ENCODE results near the gene LEMD1.
"Not testable (repeated sequence)": the region's sequence is repeated elsewhere in the genome, so short reads cannot be mapped to it uniquely, and the experiment has no call there.

The LEMD1 gene

DNA sequence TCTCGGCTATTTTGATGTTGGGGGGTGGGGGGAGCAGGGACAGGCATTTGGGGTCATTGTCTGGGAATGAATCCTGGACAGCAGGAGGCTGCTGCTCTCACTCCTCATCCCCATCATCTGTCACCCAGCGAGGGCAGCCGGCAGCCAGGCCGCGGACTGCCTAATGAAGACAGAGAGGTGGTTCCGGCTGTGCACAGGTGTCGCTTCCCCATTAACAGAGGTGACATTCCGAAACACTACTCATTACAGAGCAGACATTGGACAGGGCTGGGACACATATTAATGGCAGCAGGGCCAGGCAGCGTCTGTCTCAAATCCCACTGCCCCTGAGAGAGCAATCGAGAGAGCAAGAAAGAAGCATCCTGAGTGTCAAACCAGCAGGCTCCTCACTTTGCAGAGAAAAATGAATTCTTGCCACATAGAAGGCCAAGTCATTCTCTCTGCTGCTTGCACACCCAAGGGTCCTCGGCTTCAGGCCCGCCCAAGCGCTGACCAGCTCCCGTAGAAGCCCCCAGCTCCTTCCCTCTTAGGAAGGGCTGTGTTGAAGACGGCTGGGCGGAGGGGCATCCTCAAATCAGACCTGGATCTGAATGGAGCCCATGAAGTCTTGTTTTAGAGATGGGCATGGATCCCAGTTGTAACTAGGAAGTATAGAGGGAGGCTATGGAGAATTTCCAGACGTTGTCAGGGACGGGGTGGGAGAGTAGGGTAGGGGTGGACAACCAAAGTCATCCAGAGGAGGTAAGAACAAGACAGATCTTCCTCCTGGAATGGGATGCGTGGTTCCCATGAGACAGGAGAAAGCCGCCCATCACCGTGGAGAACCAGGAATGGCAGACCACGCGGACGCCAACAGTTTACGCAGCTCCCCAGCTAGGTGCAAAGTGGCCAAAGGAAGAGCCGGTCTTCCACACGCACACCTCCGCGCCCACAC is 8.2 kb upstream of the LEMD1 start:
- DNase-seq (ENCODE audit: low read depth, low spot score): no peak

DNA sequence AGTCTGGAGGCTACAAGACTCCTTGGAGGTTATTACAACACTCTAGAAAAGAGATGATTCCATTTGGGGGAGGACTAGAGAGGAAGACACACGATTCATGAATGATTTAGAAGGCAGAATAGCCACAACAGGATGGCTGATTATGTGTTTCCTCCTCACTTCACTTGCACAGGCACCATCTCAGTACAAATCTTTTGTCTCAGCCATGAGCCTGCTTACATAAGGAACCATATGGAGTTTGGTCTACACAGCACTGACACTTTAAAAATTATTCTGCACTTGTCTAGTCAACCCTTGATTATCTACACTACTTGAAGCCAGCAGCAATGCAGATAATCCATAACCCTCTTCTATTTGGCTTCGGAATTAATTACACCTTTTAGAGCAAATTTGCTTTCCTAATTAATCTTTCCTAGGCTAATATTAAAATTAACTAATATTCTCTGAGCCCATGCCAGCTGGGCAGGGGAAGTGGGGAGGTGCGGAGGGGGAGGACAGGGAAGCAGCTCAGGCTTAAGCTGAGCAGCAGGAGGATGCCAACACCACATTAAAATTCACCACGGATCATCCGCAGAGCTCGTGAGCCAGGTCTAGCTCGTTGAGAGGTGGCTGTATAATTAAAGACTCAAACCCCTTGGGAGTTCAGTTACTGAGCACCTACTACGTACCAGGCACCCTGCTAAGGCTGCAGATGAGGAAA is 3.2 kb upstream of the LEMD1 start:
- no peak for DNase-seq (ENCODE audit: low read depth, low spot score)

DNA sequence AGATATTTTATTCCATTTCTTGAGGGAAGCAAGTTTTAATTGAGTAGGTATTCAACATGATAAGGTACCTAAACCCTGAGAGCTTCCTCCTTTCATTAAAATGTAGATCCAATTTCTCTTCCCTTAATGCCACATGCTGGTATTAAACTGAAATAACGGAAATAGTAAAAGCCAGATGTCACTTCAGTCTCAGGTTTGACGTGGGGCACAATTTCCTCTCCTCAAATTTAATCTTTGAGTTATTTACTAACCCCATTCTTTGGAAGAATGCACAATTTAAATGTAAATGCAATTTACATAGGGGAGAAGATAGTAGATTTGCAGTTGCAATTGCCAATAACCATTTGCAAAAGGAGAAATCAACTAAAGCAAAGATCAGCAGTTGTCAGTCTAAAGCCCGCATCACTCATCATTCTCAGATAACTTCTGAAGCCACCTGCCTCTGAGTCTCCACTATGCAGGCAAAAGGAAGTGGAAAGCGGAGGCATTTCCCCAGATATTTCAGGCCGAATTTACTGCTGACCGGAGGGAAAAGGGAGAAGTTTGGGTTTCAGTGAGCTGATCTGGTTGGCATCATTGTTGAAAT is 2.1 kb upstream of the LEMD1 start:
- DNase-seq (ENCODE audit: low read depth, low spot score): no peak

DNA sequence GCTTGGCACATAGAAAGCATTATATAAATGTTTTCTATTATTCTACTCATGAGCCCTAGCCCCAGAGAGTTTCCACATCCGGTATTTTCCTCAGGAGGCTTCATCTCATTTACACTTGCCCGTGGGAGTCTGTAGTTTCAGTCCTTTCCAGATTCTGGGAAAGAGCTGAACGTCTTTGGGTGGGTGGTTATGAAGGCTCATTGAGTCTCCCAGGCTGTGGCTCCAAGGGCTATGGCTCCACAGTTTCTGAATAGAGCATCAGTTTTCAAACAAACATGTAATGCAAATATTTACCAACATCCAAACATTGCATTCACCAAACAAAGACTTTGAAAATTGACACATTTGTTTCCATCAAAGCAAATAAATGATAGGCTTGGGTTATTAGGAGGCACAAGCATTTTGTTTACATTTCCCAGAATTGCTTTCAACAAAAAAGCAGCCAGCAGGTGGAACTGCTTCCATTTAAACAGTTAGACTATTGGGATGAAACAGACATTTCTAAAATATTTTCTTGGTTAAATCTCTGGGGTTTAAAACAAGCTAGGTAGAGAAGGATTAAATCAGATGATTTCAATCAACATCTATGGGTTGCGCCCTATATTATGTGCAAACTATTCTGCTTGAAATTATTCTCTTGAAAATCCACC is 1.3 kb upstream of the LEMD1 start:
- no peak for DNase-seq (ENCODE audit: low read depth, low spot score)

DNA sequence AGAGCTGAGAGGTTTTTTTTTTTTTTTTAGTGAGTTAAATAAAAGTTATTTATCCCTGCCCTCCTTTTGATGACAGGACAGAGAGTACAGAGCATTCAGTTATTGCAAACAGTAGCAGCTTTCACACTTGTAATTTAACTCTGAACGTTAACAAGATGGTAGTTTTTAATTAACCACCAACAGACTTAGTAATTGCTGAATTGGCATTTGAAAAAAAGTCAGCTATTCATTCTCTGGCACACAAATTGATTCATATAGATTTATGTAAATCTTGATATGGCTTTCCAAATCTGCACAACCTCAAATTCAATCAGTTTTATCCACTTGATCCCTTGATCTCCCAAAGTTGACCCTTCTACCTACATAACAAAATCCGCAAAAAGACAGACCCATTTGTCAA is 918 bp downstream of the LEMD1 start:
- DNase-seq (ENCODE audit: low read depth, low spot score): no peak

DNA sequence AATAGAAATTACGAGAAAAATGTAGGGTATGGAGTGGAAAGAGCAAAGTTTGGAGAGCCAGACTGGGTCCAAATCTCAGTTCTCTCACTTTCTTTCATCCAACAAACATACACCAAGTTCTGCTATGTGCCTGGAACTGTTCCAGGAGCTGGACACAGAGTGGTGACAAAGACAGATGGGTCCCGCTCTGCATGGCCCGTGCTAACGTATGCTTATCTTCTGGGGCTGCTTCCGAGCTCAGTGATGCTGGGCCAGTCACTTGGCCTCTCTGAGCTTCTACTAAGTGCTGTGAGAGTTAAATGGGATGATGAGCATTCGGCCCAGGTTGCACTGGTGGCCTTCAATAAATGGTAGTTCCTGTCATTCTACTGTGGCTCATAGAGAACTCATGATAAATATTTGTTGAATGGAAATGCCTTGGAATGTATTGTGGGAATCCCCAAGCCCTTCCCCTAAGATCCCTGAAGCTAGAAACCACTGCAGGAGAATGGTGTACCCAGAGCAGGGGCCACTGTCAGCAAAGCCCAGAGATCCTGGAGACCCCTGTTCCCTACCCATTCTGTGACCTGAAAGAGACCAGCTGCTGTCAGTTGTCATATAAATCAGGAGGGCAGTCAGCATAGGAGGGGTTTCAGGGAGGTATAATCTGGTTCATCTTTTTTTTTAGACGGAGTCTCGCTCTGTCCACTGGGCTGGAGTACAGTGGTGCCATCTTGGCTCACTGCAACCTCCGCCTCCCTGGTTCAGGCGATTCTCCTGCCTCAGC is 3.8 kb downstream of the LEMD1 start:
- DNase-seq (ENCODE audit: low read depth, low spot score): no peak

DNA sequence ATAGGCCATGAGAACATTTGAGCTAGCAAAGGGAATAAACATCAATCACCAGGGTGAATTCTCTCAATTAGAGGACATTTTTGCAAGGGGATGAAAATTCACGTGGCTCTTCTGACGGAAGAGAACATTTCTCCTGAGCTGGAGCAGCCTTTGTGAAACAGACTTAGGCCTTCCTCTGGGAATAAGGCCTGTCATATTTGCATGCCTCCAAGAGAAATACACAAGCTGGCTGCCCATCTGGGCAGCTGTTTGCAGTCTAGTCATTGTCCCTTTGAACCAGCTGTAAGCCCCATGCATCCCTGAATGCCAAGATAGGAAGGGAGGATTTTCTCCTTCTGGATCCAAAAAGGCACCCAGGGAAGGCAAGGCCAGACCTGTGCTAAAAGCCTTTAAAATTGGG is 5.5 kb downstream of the LEMD1 start:
- DNase-seq (ENCODE audit: low read depth, low spot score): no peak

DNA sequence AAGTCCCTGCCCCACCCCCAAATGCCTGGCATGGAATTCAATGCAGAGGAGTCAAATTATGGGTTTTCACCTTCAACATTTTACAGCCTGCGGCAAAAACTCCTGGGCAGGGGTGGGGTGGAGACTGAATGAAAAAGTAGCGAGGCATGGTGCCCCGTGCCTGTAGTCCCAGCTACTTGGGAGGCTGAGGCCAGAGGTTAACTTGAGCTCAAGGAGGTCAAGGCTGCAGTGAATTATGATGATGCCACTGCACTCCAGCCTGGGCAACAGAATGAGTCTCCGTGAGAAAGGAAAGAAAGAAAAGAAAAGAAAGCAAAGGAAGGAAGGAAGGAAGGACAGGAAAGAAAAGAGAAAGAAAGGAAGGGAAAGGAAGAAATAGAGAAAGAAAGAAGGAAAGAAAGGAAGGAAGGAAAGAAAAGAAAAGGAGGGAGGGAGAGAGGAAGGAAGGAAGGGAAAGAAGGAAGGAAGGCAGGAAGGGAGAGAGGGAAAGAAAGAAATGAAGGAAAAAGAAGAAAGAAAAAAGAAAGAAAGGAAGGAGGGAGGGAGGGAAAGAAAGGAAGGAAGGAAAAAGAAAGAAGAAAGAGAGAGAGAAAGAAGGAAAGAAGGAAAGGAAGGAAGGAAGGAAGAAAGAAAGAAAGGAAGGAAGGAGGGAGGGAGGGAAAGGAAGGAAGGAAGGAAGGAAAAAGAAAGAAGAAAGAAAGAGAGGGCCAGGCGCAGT is 11.1 kb downstream of the LEMD1 start:
- no peak for DNase-seq (ENCODE audit: low read depth, low spot score)

DNA sequence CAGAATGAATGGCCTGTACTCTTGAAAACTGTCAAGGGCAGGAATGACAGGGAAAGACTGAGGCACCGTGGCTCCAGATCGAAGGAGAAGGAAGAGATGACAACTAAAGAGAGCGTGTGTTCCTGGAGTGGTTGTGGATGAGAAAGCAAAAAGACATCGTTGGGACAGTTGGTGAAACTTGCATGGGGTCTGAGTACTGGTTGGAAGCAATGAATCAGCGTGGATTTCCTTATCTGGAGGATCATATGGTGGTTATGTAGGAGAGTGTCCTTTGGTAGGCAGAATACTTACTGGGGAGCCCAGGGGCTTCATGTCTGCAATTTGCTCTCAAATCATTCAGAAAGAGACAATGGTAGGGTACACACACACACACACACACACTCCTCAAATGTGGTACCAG is 13.9 kb downstream of the LEMD1 start:
- no peak for DNase-seq (ENCODE audit: low read depth, low spot score)

DNA sequence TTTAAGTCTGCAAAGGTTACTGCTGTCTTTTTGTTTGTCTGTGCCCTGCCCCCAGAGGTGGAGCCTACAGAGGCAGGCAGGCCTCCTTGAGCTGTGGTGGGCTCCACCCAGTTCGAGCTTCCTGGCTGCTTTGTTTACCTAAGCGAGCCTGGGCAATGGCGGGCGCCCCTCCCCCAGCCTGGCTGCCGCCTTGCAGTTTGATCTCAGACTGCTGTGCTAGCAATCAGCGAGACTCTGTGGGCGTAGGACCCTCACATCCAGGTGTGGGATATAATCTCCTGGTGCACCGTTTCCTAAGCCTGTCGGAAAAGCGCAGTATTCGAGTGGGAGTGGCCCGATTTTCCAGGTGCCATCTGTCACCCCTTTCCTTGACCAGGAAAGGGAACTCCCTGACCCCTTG is 15.6 kb downstream of the LEMD1 start:
- not testable (repeated sequence) for DNase-seq (ENCODE audit: low read depth, low spot score)

DNA sequence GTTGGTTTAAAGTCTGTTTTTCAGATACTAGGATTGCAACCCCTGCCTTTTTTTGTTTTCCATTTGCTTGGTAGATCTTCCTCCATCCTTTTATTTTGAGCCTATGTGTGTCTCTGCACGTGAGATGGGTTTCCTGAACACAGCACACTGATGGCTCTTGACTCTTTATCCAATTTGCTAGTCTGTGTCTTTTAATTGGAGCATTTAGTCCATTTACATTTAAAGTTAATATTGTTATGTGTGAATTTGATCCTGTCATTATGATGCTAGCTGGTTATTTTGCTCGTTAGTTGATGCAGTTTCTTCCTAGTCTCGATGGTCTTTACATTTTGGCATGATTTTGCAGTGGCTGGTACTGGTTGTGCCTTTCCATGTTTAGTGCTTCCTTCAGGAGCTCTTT is 17.4 kb downstream of the LEMD1 start:
- not testable (repeated sequence) for DNase-seq (ENCODE audit: low read depth, low spot score)

DNA sequence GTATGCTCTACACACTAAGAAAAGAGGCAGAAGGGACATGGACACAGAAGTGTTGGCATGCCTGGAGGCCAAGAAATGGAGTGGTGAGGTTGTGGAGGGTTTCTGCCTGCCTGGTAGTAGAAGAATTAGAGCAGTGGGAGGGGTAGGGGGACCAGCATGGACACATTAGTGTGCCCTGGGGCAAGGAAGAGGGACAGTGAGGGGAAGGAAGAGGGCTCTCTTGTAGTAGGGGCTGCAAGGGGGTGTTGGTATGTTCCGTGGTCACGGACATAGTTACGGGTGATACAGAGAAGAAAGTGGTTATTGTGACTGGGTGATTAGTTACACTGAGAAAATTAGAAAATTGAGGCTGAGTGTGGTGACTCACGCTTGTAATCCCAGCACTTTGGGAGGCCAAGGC is 23.3 kb downstream of the LEMD1 start:
- no peak for DNase-seq (ENCODE audit: low read depth, low spot score)

DNA sequence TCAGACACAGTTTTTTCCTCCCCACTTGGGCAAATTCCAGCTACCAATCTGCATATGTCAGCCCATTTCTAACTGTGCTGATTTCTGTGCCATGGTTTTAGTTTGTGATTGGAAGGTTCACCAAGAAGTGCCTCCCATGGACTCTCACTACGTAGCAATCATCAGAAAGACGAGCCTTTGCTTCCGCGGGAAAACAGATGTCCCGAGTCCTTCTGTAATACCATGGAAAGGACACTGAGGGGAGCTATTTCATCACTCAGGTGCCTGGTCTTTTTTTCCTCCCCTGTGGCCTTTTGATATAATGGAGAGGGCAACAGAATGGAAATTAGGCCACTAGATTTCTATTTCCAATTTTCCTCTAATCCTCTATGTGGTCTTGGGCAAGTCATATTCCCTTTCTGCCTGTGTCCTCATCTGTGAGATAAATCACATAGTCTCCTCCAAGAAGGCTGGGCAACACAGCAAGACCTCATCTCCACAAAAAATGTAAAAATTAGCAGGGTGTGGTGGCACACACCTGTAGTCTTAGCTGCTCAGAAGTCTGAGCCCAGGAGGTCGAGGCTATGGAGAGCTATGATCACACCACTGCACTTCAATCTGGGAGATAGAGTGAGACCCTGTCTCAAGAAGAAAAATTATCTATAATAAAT is 24.8 kb downstream of the LEMD1 start:
- DNase-seq (ENCODE audit: low read depth, low spot score): no peak

DNA sequence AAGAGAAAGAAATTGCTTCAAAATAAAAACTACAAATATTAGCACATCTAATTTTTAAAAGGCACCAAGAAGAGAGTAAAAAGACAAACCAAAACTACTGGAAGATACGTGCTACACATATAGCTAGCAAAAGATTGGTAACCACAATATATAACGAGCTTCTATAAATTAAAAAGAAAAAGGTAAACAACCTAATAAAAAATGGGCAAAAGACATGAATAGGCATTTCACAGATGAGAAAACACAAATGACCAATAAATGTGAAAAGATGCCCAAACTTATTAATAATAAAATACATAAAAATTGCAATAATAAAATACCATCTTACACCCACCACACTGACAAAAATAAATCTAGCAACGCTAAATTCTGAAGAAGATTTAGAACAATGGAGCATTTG is 26.2 kb downstream of the LEMD1 start:
- no peak for DNase-seq (ENCODE audit: low read depth, low spot score)

DNA sequence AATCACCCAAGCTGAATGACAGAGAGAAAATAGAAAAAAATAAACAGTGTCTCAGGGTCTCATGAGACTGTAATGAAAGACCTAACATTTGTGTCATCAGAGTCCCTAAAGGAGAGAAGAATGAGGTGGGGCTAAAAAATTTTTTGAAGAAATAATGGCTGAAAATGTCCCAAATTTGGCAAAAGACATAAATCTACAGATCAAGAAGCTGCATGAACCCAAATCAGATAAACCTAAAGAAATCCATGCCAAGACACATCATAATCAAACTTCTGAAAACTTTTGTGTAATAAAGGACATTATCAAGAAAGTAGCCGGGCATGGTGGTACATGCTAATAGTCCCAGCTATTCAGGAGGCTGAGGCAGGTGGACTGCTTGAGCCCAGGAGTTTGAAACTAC is 29.2 kb downstream of the LEMD1 start:
- no peak for DNase-seq (ENCODE audit: low read depth, low spot score)

DNA sequence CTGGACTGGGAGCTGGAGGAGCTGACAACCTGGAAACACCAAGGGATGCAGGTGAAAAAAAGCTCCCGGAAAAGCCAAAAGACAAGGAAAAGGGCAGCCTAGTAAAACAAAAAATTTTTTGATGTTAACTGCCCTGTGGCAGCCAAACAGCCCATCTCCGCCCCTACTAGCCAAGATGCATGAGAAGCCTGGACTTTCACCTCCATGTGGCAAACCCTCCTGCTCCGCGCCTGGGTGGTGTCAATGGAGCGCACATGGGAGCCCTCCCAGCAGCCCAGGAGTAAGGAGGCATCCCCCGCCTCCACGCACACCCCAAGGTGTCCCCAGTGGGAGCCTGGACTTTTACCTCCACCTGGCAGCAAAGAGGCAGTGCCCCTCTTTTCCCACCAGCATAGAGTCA is 30.5 kb downstream of the LEMD1 start:
- no peak for DNase-seq (ENCODE audit: low read depth, low spot score)

DNA sequence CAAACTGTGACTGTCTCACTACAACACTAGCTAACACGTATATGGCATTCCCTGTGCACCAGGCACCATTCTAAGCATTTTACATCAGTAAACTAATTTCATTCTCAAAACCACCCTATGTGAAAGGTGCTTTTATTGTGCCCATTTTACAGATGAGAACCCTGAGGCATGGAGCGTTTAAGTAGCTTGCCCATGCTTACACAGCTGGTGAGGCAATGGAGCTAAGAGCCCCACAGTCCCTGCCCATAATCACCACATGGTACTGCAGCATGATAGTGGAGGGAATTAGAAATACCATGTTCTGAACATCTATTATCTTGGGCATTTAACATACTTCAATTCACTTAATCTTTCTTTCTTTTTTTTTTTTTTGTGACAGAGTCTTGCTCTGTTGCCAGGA is 34.0 kb downstream of the LEMD1 start:
- no peak for DNase-seq (ENCODE audit: low read depth, low spot score)

DNA sequence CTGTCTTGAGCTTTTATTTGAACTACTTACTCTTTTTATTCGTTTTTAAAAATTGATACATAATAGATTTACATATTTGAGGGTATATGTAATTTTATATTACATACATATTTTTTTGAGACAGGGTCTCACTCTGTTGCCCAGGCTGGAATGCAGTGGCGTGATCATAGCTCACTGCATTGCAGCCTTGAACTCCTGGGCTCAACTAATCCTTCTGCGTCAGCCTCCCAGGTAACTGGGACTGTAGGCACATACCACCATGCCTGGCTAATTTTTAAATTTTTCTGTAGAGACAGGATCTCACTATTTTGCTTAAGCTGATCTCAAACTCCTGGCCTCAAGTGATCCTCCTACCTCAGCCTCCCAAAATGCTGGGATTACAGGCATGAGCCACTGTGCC is 38.9 kb downstream of the LEMD1 start:
- not testable (repeated sequence) for DNase-seq (ENCODE audit: low read depth, low spot score)

DNA sequence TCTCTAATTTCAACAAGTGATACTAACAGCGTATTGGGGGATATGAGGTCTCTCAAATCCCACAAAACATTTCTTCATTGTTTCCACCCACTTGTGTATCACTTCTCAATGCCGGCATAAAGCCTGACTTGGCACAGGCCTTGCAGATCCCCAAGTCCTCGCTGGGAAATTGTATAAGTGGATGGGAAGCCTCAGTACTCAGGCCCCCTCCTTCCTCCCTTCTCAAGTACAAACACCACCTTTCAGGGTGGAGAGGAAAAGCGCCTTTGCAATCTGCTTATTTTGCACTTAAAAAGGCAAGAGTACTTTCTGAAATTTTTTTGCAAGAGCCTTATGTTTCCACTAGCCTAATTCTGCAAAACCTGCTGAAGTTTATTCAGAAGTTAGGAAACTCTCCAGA is 39.3 kb downstream of the LEMD1 start:
- no peak for DNase-seq (ENCODE audit: low read depth, low spot score)

DNA sequence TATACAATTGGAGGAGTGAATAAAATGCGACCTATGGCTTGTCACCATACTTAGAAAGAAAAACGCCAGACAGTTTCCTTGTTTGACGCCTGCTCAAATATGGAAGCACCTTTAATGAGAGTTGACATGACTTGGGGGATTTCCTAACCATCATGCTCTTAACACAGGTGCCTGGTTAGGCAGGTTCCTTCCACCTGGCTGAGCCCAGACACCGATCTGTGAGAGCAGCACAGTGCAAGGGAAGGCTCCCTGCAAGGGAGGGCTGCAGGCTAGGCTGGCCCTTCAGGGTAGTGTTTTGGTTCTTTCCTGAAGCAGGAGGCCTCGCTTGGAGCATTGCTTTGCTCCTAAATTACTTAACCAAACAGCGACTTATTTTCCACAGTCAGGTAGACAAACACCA is 40.6 kb downstream of the LEMD1 start:
- no peak for DNase-seq (ENCODE audit: low read depth, low spot score)
